ENCODE measurements around the gene GAB2.

The GAB2 gene

DNA sequence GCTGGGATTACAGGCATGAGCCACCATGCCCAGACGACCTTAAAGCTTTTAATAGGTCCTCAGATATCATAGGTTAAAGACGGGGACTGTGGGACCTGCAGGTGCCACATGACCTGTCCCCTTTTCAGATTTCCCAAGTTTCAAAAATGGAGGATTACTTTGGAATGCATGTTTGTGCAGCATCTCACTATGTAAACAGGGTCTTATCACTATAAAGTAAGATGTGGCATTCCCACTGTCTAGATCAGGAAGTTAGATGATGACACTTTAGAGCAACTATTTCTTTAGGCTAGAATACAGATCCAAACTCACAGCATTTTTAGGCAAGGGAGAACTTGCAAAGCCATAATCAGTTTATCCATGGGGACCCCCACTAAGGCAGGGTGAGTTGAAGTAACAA lies 136.1 kb downstream of the GAB2 start (continued):
- TF ChIP-seq ZNF501 (tag by site-specific recombination; IDR thresholded peaks at IDR 0.05) (no peak), ZNF266 (tag by site-specific recombination; IDR thresholded peaks at IDR 0.05; ENCODE audit: low read depth) (no peak), ZNF248 (tag by site-specific recombination; IDR thresholded peaks at IDR 0.05) (no peak)

DNA sequence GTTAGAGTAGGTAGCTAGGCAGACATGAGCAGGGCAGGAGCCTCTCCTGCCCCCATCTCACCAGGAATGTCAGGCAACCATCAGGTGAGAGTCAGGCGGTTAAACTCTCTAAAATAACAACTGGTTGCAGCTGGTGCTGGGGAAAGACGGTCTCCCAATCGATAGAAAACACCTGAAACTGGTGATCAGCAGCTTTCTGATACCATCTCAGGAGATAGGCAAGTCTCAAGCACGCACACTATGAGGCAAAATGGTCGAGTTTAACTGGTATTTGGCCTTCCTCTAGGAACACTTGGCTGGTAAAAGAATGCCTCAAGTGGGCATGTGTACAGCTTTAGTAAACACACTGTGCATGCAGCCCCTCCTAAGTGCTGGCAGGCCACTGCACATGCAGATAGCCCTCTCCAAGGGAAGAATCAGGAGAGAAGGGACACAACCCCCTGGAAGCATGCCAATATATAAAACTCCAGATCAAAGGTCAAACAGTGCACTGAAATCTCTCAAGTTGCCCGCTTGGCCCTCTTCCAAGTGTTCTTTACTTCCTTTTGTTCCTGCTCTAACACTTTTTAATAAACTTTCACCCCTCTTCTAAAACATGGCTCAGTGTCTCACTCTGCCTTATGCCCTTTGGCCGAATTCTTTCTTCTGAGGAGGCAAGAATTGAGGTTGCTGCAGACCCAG lies 140.2 kb downstream of the GAB2 start:
- no peaks in the 10 kb centered on the region for H3K36me3 ChIP-seq (ENCODE audit: control insufficient read depth in 2 of 2, insufficient read depth in 1 of 2, low read length in 2 of 2)
- no peaks in the 10 kb centered on the region for H3K4me1 ChIP-seq (ENCODE audit: control insufficient read depth, insufficient read depth, low read length)
- POLR2A ChIA-PET: no interaction called here
- no peak overlapping the region for H3K4me3 ChIP-seq (ENCODE audit: low read depth, low read length)
- no peaks in the 10 kb centered on the region for H3K9me3 ChIP-seq (ENCODE audit: control insufficient read depth, insufficient read depth, low read depth, low read length)
- CTCF ChIA-PET: interaction anchor here (0.5 to 0.6 kb wide), 2 partner anchors 19 to 1026 kb away, joined by 3 to 4 read pairs; no protein-coding TSS in a partner anchor
- no peak overlapping the region for H3K27ac ChIP-seq (ENCODE audit: extremely low read depth, low read depth, low read length)
- TF ChIP-seq ZNF335 (tag by site-specific recombination; conservative IDR thresholded peaks at IDR 0.05) (no peak), ZBTB20 (tag by site-specific recombination; IDR thresholded peaks at IDR 0.05) (no peak), ZNF791 (tag by site-specific recombination; IDR thresholded peaks at IDR 0.05) (no peak), ZNF184 (tag by site-specific recombination; IDR thresholded peaks at IDR 0.05) (no peak), ZNF24 (tag by site-specific recombination; IDR thresholded peaks at IDR 0.05) (no peak), ZNF37A (tag by site-specific recombination; IDR thresholded peaks at IDR 0.05) (no peak), ZNF423 (tag by site-specific recombination; IDR thresholded peaks at IDR 0.05) (no peak), ZNF202 (tag by site-specific recombination; IDR thresholded peaks at IDR 0.05; ENCODE audit: borderline replicate concordance) (no peak), TCF7L2 (IDR thresholded peaks at IDR 0.05; ENCODE audit: borderline replicate concordance, low read depth, low read length) (no peak), ZNF302 (tag by site-specific recombination; IDR thresholded peaks at IDR 0.05; ENCODE audit: low read depth) (no peak), ZNF544 (tag by site-specific recombination; IDR thresholded peaks at IDR 0.05) (no peak), ZNF121 (tag by site-specific recombination; IDR thresholded peaks at IDR 0.05) (no peak), ZNF776 (tag by site-specific recombination; IDR thresholded peaks at IDR 0.05; ENCODE audit: borderline replicate concordance) (no peak), ZNF248 (tag by site-specific recombination; IDR thresholded peaks at IDR 0.05) (no peak)
- TF ChIP-seq, protein P1, sequence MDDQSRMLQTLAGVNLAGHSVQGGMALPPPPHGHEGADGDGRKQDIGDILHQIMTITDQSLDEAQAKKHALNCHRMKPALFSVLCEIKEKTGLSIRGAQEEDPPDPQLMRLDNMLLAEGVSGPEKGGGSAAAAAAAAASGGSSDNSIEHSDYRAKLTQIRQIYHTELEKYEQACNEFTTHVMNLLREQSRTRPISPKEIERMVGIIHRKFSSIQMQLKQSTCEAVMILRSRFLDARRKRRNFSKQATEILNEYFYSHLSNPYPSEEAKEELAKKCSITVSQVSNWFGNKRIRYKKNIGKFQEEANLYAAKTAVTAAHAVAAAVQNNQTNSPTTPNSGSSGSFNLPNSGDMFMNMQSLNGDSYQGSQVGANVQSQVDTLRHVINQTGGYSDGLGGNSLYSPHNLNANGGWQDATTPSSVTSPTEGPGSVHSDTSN (CRISPR knock-in tag; IDR thresholded peaks at IDR 0.05): no peak
- TF ChIP-seq, protein P2, sequence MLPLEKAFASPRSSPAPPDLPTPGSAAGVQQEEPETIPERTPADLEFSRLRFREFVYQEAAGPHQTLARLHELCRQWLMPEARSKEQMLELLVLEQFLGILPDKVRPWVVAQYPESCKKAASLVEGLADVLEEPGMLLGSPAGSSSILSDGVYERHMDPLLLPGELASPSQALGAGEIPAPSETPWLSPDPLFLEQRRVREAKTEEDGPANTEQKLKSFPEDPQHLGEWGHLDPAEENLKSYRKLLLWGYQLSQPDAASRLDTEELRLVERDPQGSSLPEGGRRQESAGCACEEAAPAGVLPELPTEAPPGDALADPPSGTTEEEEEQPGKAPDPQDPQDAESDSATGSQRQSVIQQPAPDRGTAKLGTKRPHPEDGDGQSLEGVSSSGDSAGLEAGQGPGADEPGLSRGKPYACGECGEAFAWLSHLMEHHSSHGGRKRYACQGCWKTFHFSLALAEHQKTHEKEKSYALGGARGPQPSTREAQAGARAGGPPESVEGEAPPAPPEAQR (tag by site-specific recombination; IDR thresholded peaks at IDR 0.05): no peak
- TF ChIP-seq, protein P3, sequence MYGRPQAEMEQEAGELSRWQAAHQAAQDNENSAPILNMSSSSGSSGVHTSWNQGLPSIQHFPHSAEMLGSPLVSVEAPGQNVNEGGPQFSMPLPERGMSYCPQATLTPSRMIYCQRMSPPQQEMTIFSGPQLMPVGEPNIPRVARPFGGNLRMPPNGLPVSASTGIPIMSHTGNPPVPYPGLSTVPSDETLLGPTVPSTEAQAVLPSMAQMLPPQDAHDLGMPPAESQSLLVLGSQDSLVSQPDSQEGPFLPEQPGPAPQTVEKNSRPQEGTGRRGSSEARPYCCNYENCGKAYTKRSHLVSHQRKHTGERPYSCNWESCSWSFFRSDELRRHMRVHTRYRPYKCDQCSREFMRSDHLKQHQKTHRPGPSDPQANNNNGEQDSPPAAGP (tag by site-specific recombination; IDR thresholded peaks at IDR 0.05): no peak
- TF ChIP-seq, protein P4, sequence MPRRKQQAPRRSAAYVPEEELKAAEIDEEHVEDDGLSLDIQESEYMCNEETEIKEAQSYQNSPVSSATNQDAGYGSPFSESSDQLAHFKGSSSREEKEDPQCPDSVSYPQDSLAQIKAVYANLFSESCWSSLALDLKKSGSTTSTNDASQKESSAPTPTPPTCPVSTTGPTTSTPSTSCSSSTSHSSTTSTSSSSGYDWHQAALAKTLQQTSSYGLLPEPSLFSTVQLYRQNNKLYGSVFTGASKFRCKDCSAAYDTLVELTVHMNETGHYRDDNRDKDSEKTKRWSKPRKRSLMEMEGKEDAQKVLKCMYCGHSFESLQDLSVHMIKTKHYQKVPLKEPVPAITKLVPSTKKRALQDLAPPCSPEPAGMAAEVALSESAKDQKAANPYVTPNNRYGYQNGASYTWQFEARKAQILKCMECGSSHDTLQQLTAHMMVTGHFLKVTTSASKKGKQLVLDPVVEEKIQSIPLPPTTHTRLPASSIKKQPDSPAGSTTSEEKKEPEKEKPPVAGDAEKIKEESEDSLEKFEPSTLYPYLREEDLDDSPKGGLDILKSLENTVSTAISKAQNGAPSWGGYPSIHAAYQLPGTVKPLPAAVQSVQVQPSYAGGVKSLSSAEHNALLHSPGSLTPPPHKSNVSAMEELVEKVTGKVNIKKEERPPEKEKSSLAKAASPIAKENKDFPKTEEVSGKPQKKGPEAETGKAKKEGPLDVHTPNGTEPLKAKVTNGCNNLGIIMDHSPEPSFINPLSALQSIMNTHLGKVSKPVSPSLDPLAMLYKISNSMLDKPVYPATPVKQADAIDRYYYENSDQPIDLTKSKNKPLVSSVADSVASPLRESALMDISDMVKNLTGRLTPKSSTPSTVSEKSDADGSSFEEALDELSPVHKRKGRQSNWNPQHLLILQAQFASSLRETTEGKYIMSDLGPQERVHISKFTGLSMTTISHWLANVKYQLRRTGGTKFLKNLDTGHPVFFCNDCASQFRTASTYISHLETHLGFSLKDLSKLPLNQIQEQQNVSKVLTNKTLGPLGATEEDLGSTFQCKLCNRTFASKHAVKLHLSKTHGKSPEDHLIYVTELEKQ (tag by site-specific recombination; IDR thresholded peaks at IDR 0.05; ENCODE audit: borderline replicate concordance): no peak
- TF ChIP-seq, protein P5, sequence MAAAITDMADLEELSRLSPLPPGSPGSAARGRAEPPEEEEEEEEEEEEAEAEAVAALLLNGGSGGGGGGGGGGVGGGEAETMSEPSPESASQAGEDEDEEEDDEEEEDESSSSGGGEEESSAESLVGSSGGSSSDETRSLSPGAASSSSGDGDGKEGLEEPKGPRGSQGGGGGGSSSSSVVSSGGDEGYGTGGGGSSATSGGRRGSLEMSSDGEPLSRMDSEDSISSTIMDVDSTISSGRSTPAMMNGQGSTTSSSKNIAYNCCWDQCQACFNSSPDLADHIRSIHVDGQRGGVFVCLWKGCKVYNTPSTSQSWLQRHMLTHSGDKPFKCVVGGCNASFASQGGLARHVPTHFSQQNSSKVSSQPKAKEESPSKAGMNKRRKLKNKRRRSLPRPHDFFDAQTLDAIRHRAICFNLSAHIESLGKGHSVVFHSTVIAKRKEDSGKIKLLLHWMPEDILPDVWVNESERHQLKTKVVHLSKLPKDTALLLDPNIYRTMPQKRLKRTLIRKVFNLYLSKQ (tag by site-specific recombination; IDR thresholded peaks at IDR 0.05; ENCODE audit: borderline replicate concordance): no peak
- TF ChIP-seq, protein P6, sequence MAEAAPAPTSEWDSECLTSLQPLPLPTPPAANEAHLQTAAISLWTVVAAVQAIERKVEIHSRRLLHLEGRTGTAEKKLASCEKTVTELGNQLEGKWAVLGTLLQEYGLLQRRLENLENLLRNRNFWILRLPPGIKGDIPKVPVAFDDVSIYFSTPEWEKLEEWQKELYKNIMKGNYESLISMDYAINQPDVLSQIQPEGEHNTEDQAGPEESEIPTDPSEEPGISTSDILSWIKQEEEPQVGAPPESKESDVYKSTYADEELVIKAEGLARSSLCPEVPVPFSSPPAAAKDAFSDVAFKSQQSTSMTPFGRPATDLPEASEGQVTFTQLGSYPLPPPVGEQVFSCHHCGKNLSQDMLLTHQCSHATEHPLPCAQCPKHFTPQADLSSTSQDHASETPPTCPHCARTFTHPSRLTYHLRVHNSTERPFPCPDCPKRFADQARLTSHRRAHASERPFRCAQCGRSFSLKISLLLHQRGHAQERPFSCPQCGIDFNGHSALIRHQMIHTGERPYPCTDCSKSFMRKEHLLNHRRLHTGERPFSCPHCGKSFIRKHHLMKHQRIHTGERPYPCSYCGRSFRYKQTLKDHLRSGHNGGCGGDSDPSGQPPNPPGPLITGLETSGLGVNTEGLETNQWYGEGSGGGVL (tag by site-specific recombination; IDR thresholded peaks at IDR 0.05): no peak
